ENCODE data around the gene SPAG7.

SPAG7 gene

DNA sequence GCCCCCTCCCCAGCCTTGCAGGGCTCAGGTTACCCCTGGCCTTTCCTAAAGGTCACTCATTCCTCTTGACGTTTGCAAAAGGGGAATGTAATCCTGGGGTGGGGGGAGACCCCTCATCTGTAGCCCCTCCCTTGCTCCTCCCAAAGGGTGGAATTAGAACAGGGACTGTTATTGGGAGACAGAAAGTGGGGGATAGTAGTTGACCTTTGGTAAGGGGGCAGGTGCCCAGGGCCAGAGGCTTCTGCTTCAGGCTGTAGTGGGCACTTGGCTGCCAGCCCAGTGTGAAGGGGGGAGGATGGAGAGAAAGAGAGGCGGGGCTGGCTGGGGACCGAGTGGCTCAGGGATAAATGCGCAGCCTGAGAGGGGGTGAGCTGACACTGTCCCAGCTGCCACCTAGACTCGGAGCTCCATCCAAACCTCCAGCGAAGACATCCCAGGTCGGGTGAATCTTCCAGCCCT is 16.8 kb downstream of the SPAG7 start, which contains the start of gene ENO3:
ENO3 (plus strand) TSS at position 374 of the 459 bp plus-strand sequence. CDS start 711 bp downstream, outside the sequence.
- DNase-seq (ENCODE audit: low read depth), result no peak

GRCh38 chr17:4950075-4950745 is 17.4 kb downstream of the SPAG7 start:
- TF ChIP-seq CTCF (IDR thresholded peaks at IDR 0.05; ENCODE audit: insufficient read depth, low read depth, low read length, missing control alignments), result no peak
- peak; percentile 68 for DNase-seq (ENCODE audit: low read depth)

More for the DNA sequence above, 16.8 kb downstream of the SPAG7 start, which contains the start of gene ENO3:
- H3K4me3 ChIP-seq (ENCODE audit: low read depth, low read length), result peak within 1 kb of the TSS; percentile 81
- TF ChIP-seq CTCF (IDR thresholded peaks at IDR 0.05; ENCODE audit: insufficient read depth, low read depth, low read length, missing control alignments), result no peak

GRCh38 chr17:4949321-4950074 is 18.1 kb downstream of the SPAG7 start:
- no peak for TF ChIP-seq CTCF (IDR thresholded peaks at IDR 0.05; ENCODE audit: insufficient read depth, low read depth, low read length, missing control alignments)
- peak overlapping the region; percentile 81 for H3K4me3 ChIP-seq (ENCODE audit: low read depth, low read length)
- peak; percentile 97 for DNase-seq (ENCODE audit: low read depth)

More at GRCh38 chr17:4950075-4950745, 17.4 kb downstream of the SPAG7 start:
- H3K4me3 ChIP-seq (ENCODE audit: low read depth, low read length), result peak overlapping the region; percentile 81

- H3K4me3 ChIP-seq (ENCODE audit: low read depth, low read length), result peak overlapping the region; percentile 81
- peak; percentile 95 for DNase-seq (ENCODE audit: low read depth)
- no peak for TF ChIP-seq CTCF (IDR thresholded peaks at IDR 0.05; ENCODE audit: insufficient read depth, low read depth, low read length, missing control alignments)
These were observed 18.7 kb downstream of the SPAG7 start for GRCh38 chr17:4948931-4949320.

GRCh38 chr17:4948166-4948930 is 19.3 kb downstream of the SPAG7 start, which contains the start of gene PFN1:
Gene PFN1 (minus strand): TSS chr17:4948530. CDS start chr17:4948394, 136 bp downstream.
- peak within 1 kb of the TSS; percentile 81 for H3K4me3 ChIP-seq (ENCODE audit: low read depth, low read length)
- DNase-seq (ENCODE audit: low read depth), result peak; percentile 97

More at GRCh38 chr17:4948166-4948930, 19.3 kb downstream of the SPAG7 start, which contains the start of gene PFN1:
- no peak for TF ChIP-seq CTCF (IDR thresholded peaks at IDR 0.05; ENCODE audit: insufficient read depth, low read depth, low read length, missing control alignments)
